Measurements from ENCODE around the gene GPRIN1. TPM values are rescaled to one million over a fixed set of nuclear protein-coding genes. Genes with fewer than 3 reads are reported as not detected.

GPRIN1 gene
- total RNA-seq, 1 experiment from 2014 or later, result 6.9 TPM

DNA sequence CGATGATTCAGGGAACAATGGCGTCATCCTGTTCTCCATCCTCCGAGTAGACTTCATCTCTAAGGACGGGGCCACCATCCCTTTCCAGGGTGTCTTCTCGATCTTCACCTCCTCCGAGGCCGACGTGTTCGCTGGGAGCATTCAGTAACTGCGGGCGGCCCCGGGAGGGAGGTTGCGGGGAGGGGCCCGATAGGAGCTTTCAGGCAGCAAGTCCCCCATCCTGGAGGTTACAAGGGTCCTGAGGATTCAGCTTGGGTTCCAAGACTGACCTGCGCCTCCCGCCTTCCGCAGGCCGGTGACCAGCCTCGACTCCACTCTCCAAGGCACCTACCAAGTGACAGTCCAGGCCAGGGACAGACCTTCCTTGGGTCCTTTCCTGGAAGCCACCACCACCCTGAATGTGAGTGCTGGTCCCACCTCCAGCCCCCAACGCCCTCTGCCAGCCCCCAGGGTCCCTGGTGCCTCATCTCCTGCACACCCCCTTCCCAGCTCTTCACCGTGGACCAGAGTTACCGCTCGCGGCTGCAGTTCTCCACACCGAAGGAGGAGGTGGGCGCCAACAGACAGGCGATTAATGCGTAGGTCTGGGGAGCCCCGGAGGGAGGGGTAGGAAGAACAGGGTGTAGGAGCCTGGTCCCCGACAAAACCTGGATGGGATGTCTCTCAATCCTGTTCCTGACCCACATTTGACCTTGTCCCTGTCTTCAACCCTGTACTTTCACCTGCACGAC lies 20.8 kb downstream of the GPRIN1 start:
- H3K27me3 ChIP-seq, result no peaks in the 10 kb centered on the region
- no peaks in the 10 kb centered on the region for H3K36me3 ChIP-seq
- no peak overlapping the region for H3K4me3 ChIP-seq
- no peaks in the 10 kb centered on the region for H3K4me1 ChIP-seq
- no peaks in the 10 kb centered on the region for H3K9me3 ChIP-seq (replicated peaks)
- no peak overlapping the region for H3K27ac ChIP-seq
- DNase-seq, result no peak

DNA sequence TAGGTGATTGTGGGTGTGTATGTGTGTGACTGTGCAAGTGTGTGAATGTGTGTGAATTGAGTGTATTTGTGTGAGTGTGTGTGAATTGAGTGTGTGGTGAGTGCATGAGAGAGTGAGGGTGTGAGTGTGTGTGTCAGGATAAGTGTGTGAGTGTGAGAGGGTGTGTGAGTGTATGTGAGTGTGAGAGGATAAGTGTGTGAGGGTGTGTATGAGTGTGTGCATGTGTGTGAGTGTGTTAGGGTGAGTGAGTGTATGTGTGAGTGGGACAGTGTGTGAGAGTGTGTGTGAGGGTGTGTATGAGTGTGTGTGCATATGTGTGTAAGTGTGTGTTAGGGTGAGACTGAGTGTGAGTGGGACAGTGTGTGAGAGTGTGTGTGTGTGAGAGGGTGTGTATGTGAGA lies 21.7 kb downstream of the GPRIN1 start:
- Histone ChIP-seq H3K4me3 (no peak overlapping the region), H3K27ac (no peak overlapping the region), H3K27me3 (no peaks in the 10 kb centered on the region), H3K9me3 (replicated peaks) (no peaks in the 10 kb centered on the region), H3K36me3 (no peaks in the 10 kb centered on the region), H3K4me1 (no peaks in the 10 kb centered on the region)
- DNase-seq, result no peak

DNA sequence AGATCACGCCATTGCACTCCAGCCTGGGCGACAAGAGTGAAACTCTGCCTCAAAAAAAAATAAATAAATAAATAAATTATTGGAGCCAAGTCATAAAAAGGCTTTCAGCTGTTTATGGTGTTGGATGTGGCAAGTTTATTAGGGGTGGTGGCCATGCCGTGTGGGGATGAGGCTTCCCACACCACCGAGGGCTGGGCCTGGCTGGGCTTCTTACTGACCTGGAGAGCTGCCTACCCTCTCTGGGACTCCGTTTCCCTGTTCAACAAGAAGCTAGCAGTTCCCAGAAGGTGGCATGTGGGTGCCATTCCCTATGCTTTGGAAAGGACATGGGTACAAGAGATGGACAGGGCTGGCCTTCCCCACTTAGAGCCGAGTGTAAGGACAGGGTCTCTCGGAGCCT lies 22.6 kb downstream of the GPRIN1 start:
- Histone ChIP-seq H3K9me3 (replicated peaks) (no peaks in the 10 kb centered on the region), H3K27me3 (no peaks in the 10 kb centered on the region), H3K4me3 (no peak overlapping the region), H3K4me1 (no peaks in the 10 kb centered on the region), H3K36me3 (no peaks in the 10 kb centered on the region), H3K27ac (no peak overlapping the region)
- DNase-seq, result no peak

- DNase-seq, result no peak
- Histone ChIP-seq H3K27me3 (no peaks in the 10 kb centered on the region), H3K4me3 (no peak overlapping the region), H3K9me3 (replicated peaks) (no peaks in the 10 kb centered on the region), H3K27ac (no peak overlapping the region), H3K4me1 (no peaks in the 10 kb centered on the region), H3K36me3 (no peaks in the 10 kb centered on the region)
Observed at GRCh38 chr5:176583076-176583475, 26.9 kb downstream of the GPRIN1 start.

DNA sequence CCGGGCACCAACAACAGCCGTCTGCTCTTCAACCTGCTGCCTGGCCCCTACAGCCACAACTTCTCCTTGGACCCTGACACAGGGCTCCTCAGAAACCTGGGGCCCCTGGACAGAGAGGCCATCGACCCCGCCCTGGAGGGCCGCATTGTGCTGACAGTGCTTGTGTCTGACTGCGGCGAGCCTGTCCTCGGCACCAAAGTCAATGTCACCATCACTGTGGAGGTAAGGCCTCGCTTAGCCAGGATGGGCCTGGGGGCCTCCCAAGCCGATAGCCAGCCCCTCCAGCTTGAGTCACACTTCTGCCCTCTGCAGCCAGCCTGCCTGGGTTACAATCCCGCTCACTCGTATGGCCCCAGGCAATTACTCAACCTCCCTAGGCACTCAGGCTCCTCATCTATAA lies 28.6 kb downstream of the GPRIN1 start:
- DNase-seq, result no peak
- H3K36me3 ChIP-seq, result no peaks in the 10 kb centered on the region
- no peak overlapping the region for H3K27ac ChIP-seq
- no peaks in the 10 kb centered on the region for H3K9me3 ChIP-seq (replicated peaks)
- no peaks in the 10 kb centered on the region for H3K4me1 ChIP-seq
- no peaks in the 10 kb centered on the region for H3K27me3 ChIP-seq
- no peak overlapping the region for H3K4me3 ChIP-seq

GRCh38 chr5:176579323-176579722 lies 30.6 kb downstream of the GPRIN1 start:
- H3K9me3 ChIP-seq (replicated peaks), result no peaks in the 10 kb centered on the region
- no peak for DNase-seq
- no peak overlapping the region for H3K4me3 ChIP-seq
- no peaks in the 10 kb centered on the region for H3K4me1 ChIP-seq
- no peaks in the 10 kb centered on the region for H3K36me3 ChIP-seq
- H3K27ac ChIP-seq, result no peak overlapping the region
- no peaks in the 10 kb centered on the region for H3K27me3 ChIP-seq

- H3K36me3 ChIP-seq, result no peaks in the 10 kb centered on the region
- no peaks in the 10 kb centered on the region for H3K27me3 ChIP-seq
- DNase-seq, result peak in 1 of 2 experiments; percentile 34
- no peaks in the 10 kb centered on the region for H3K9me3 ChIP-seq (replicated peaks)
- H3K4me1 ChIP-seq, result no peaks in the 10 kb centered on the region
- no peak overlapping the region for H3K27ac ChIP-seq
- H3K4me3 ChIP-seq, result no peak overlapping the region
Observed at GRCh38 chr5:176578391-176578808, 31.6 kb downstream of the GPRIN1 start.

- H3K27ac ChIP-seq, result no peak overlapping the region
- no peaks in the 10 kb centered on the region for H3K36me3 ChIP-seq
- no peak overlapping the region for H3K4me3 ChIP-seq
- no peaks in the 10 kb centered on the region for H3K9me3 ChIP-seq (replicated peaks)
- DNase-seq, result no peak
- no peaks in the 10 kb centered on the region for H3K4me1 ChIP-seq
- no peaks in the 10 kb centered on the region for H3K27me3 ChIP-seq
Observed at GRCh38 chr5:176577312-176578176, 32.4 kb downstream of the GPRIN1 start.

- no peak overlapping the region for H3K27ac ChIP-seq
- H3K36me3 ChIP-seq, result no peaks in the 10 kb centered on the region
- H3K9me3 ChIP-seq (replicated peaks), result no peaks in the 10 kb centered on the region
- H3K4me1 ChIP-seq, result no peaks in the 10 kb centered on the region
- DNase-seq, result no peak
- no peak overlapping the region for H3K4me3 ChIP-seq
- no peaks in the 10 kb centered on the region for H3K27me3 ChIP-seq
Observed at GRCh38 chr5:176575488-176576422, 34.2 kb downstream of the GPRIN1 start.

GRCh38 chr5:176575066-176575465 lies 34.9 kb downstream of the GPRIN1 start:
- Histone ChIP-seq H3K27me3 (no peaks in the 10 kb centered on the region), H3K4me1 (no peaks in the 10 kb centered on the region), H3K27ac (no peak overlapping the region), H3K4me3 (no peak overlapping the region), H3K9me3 (replicated peaks) (no peaks in the 10 kb centered on the region), H3K36me3 (no peaks in the 10 kb centered on the region)
- no peak for DNase-seq

DNA sequence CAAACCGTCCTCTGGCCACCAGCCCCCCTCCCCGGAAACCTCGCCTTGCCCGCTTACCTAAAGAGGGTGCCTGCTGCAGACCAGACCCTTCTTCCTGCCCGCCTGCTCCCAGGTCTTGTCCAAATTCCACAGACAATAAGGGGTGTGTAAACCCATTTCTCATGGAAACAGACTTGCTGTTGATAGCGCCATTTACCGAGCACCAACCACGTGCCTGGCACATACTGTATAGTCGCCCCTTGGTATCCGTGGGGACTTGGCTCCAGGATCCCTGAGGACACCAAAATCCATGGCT lies 35.7 kb downstream of the GPRIN1 start:
- Histone ChIP-seq H3K27ac (no peak overlapping the region), H3K36me3 (no peaks in the 10 kb centered on the region), H3K4me3 (no peak overlapping the region), H3K27me3 (no peaks in the 10 kb centered on the region), H3K9me3 (replicated peaks) (no peaks in the 10 kb centered on the region), H3K4me1 (no peaks in the 10 kb centered on the region)
- no peak for DNase-seq

DNA sequence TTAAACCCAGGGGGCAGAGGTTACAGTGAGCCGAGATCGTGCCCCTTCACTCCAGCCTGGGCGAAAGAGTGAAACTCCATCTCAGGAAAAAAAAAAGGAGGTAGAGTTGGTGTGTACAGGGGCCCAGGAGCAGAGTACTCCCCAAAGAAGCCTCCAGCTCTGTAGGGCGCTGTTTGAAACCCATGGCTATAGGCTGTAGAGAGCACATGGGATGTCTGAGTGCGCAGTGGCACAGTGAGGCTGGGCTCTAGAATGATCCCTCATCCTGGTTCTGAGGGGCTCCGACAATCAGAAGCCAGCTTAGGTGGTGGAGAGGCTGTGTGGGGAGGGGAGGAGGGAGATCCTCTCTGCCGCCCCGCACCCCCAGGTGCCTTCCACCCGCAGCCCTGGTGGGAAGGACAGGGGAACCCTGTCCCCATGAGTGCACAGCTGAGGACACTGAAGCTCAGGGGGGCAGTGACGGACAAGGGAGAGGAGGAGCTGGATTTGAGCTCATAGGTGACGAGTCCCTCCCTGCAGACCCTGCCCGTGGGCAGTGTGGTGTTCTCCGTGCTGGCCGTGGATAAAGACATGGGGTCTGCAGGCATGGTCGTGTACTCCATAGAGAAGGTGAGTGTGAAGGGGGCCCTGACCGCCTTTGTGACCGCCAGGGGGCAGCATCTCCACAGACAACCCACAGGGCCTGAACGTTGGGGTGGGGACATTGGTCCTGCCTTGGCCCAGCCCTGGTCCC lies 36.2 kb downstream of the GPRIN1 start:
- no peaks in the 10 kb centered on the region for H3K4me1 ChIP-seq
- no peaks in the 10 kb centered on the region for H3K36me3 ChIP-seq
- no peak overlapping the region for H3K27ac ChIP-seq
- H3K4me3 ChIP-seq, result no peak overlapping the region
- no peaks in the 10 kb centered on the region for H3K27me3 ChIP-seq
- H3K9me3 ChIP-seq (replicated peaks), result no peaks in the 10 kb centered on the region
- DNase-seq, result peak; percentile 57 to 79

DNA sequence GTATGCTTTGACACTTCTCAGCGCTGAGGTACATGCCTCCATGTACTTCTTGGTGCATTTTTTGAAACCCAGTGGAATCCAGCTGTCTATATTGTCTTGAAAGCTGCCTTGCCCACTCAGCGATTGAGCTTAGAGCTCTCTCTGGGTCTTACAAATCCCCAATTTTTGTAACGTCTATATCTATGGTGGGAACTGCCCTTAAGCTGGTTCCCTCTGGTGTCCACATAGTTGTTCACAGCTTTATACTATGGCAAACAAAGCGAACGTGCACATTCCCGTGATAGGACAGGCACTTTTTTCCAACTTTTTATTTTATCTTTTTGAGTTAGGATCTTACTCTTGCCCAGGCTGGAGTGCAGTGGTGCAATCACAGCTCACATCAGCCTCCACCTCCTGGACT lies 39.9 kb downstream of the GPRIN1 start:
- Histone ChIP-seq H3K4me3 (no peak overlapping the region), H3K4me1 (no peaks in the 10 kb centered on the region), H3K9me3 (replicated peaks) (no peaks in the 10 kb centered on the region), H3K27ac (no peak overlapping the region), H3K27me3 (no peaks in the 10 kb centered on the region), H3K36me3 (no peaks in the 10 kb centered on the region)
- DNase-seq, result no peak

- H3K27ac ChIP-seq, result no peak overlapping the region
- H3K4me3 ChIP-seq, result no peak overlapping the region
- H3K4me1 ChIP-seq, result peaks cover 3% of the 10 kb centered on the region
Observed at GRCh38 chr5:176568657-176569056, 41.3 kb downstream of the GPRIN1 start.

More at GRCh38 chr5:176568657-176569056, 41.3 kb downstream of the GPRIN1 start:
- Histone ChIP-seq H3K36me3 (no peaks in the 10 kb centered on the region), H3K9me3 (replicated peaks) (no peaks in the 10 kb centered on the region), H3K27me3 (no peaks in the 10 kb centered on the region)
- DNase-seq, result no peak
